Stimulated activated CD8-positive, alpha-beta memory T cell treated with anti-CD3 and anti-CD28 coated beads, Interleukin-12 subunit alpha, Interleukin-12 subunit beta, amount 100 ng/mL, for 1 hour (primary cell): ENCODE results near the gene OR8G1.
"Not testable (repeated sequence)": the region's sequence is repeated elsewhere in the genome, so short reads cannot be mapped to it uniquely, and the experiment has no call there.

Source experiments
- DNase-seq: peaks from one replicate; pipeline ENCODE4 v3.0.0-alpha.2; 2020; ENCODE audit warnings: low read depth

The OR8G1 gene

GRCh38 chr11:124238512-124238911 lies 2.4 kb upstream of the OR8G1 start:
- DNase-seq, result no peak

- not testable (repeated sequence) for DNase-seq
These were observed 9.0 kb downstream of the OR8G1 start for GRCh38 chr11:124249869-124250268.

- no peak for DNase-seq
These were observed 15.2 kb downstream of the OR8G1 start, which contains the start of gene OR8G5 for GRCh38 chr11:124256076-124256475. OR8G5 (plus strand) TSS chr11:124256376; CDS start chr11:124264932, 8,556 bp downstream.

GRCh38 chr11:124265041-124265440 lies 24.1 kb downstream of the OR8G1 start:
- not testable (repeated sequence) for DNase-seq

GRCh38 chr11:124270886-124271285 lies 30.0 kb downstream of the OR8G1 start:
- DNase-seq, result not testable (repeated sequence)

GRCh38 chr11:124274000-124274399 lies 33.1 kb downstream of the OR8G1 start:
- DNase-seq, result no peak

- DNase-seq, result no peak
These were observed 35.2 kb downstream of the OR8G1 start for GRCh38 chr11:124276081-124276480.

- no peak for DNase-seq
These were observed 36.3 kb downstream of the OR8G1 start for GRCh38 chr11:124277207-124277606.

GRCh38 chr11:124277804-124278203 lies 36.9 kb downstream of the OR8G1 start:
- DNase-seq, result no peak

- DNase-seq, result no peak
These were observed 37.4 kb downstream of the OR8G1 start for GRCh38 chr11:124278261-124278660.

GRCh38 chr11:124285610-124286344 lies 44.9 kb downstream of the OR8G1 start:
- DNase-seq, result no peak

- no peak for DNase-seq
These were observed 53.8 kb downstream of the OR8G1 start for GRCh38 chr11:124294687-124295086.

- DNase-seq, result no peak
These were observed 55.1 kb downstream of the OR8G1 start for GRCh38 chr11:124296016-124296415.

- DNase-seq, result no peak
These were observed 57.0 kb downstream of the OR8G1 start for GRCh38 chr11:124297921-124298320.

- no peak for DNase-seq
These were observed 60.7 kb downstream of the OR8G1 start for GRCh38 chr11:124301548-124301947.

- DNase-seq, result no peak
These were observed 61.6 kb downstream of the OR8G1 start for GRCh38 chr11:124302347-124303125.
